HepG2 (cell line): ENCODE results near the gene UBE2QL1. TPM values are rescaled to one million over a fixed set of nuclear protein-coding genes. Genes with fewer than 3 reads are reported as not detected.

ENCODE experiments used
- ATAC-seq: fragments of 200-7000 bp; cut with Tn5 transposase; 3 replicates; pipeline ENCODE4 v1.9.1; 2020; ENCODE audit warnings: mild to moderate bottlenecking, moderate library complexity
- BruUV-seq: library from RNA; stranded (reverse); fragments of 400-500 nt; replicated peaks from 2 replicates; lab custom pipeline; 2021; lab: Mats Ljungman, UMichigan
- CTCF ChIA-PET: fragments of 300-600 bp; formaldehyde crosslinking; extraction: SDS; loops from one replicate; lab custom pipeline; 2021; ENCODE audit warnings: low total read pairs, inconsistent platforms, low intra/inter-chr PET ratio; lab: Yijun Ruan, JAX
- POLR2A ChIA-PET: fragments of 350-600 bp; sonication (Branson Sonifier 250); formaldehyde crosslinking; loops from one replicate; lab custom pipeline; 2020; ENCODE audit warnings: antibody characterized with exemption, inconsistent platforms; lab: Yijun Ruan, JAX
- DNase-seq: peaks from one replicate; pipeline ENCODE4 v3.0.0-alpha.2; 2015; ENCODE audit warnings: low spot score
- FAIRE-seq: peaks from 3 replicates; lab custom pipeline; 2011; peaks lifted over from hg19 to GRCh38; lab: Jason Lieb, UNC
- H2AFZ ChIP-seq: one replicate; pipeline ENCODE4 v1.6.1; 2011; ENCODE audit warnings: low read length, inconsistent platforms
- H3K27ac ChIP-seq: fragments of 300-600 bp; 3 replicates; pipeline ENCODE4 v1.8.0; 2011; ENCODE audit warnings: mixed run types, mild to moderate bottlenecking, mixed read lengths, low read length, inconsistent platforms; ENCODE audit not compliant: insufficient read depth; ENCODE audit errors: extremely low read length
- H3K27me3 ChIP-seq, 2 experiments: fragments of 200-600 bp in 1 of 2; 2 replicates in 1 of 2; 3 replicates in 1 of 2; pipeline versions ENCODE4 v1.6.0 to v1.8.0; 2011; ENCODE audit warnings: low read length in 2 of 2, mild to moderate bottlenecking in 2 of 2, moderate library complexity in 2 of 2, inconsistent platforms in 1 of 2; ENCODE audit not compliant: insufficient read depth in 2 of 2, control insufficient read depth in 1 of 2
- H3K36me3 ChIP-seq, 2 experiments: fragments of 200-600 bp in 1 of 2; replicated peaks in 1 of 2; 2 replicates in 1 of 2; 3 replicates in 1 of 2; pipeline versions ENCODE4 v1.5.1 to v1.8.0; 2011; ENCODE audit warnings: low read length in 2 of 2, inconsistent platforms in 1 of 2; ENCODE audit not compliant: insufficient read depth in 2 of 2, control insufficient read depth in 1 of 2
- H3K4me1 ChIP-seq: 2 replicates; pipeline ENCODE4 v1.5.1; 2012; ENCODE audit warnings: low read length, inconsistent platforms; ENCODE audit not compliant: insufficient read depth
- H3K4me2 ChIP-seq: 2 replicates; pipeline ENCODE4 v1.6.0; 2011; ENCODE audit warnings: low read depth, low read length, inconsistent platforms
- H3K4me3 ChIP-seq, 3 experiments: fragments of 200-600 bp in 1 of 3; sonication (generic), shearing (Covaris generic) in 1 of 3; replicated peaks in 1 of 3; 2 replicates each; pipeline ENCODE4 v1.5.1; 2011 to 2016; ENCODE audit warnings: low read length in 3 of 3, inconsistent platforms in 2 of 3, low read depth in 2 of 3, mild to moderate bottlenecking in 2 of 3, control low read depth in 1 of 3, mixed read lengths in 1 of 3; ENCODE audit not compliant: insufficient read depth in 1 of 3
- H3K79me2 ChIP-seq: one replicate; pipeline ENCODE4 v1.6.1; 2011; ENCODE audit warnings: low read length, inconsistent platforms; ENCODE audit not compliant: insufficient read depth
- H3K9ac ChIP-seq: 2 replicates; pipeline ENCODE4 v1.6.0; 2011; ENCODE audit warnings: mild to moderate bottlenecking, low read depth, low read length, inconsistent platforms; ENCODE audit not compliant: insufficient read depth
- H3K9me3 ChIP-seq: 2 replicates; pipeline ENCODE4 v1.5.1; 2012; ENCODE audit warnings: mild to moderate bottlenecking, low read length
- H4K20me1 ChIP-seq: 2 replicates; pipeline ENCODE4 v1.6.0; 2011; ENCODE audit warnings: inconsistent platforms, mild to moderate bottlenecking, low read length, moderate library complexity; ENCODE audit not compliant: insufficient read depth
- TCF7L2 ChIP-seq: IDR thresholded peaks from 2 replicates; pipeline ENCODE4 v1.6.1; 2011; ENCODE audit warnings: mild to moderate bottlenecking, low read depth, low read length, moderate library complexity
- ZNF30 ChIP-seq: sonication (generic); formaldehyde crosslinking; IDR thresholded peaks from 2 replicates; pipeline ENCODE4 v1.5.0; 2020; ENCODE audit warnings: mild to moderate bottlenecking, missing genetic modification reagents
- ZNF331 ChIP-seq: sonication (generic); formaldehyde crosslinking; IDR thresholded peaks from 2 replicates; pipeline ENCODE4 v1.4.0; 2020; ENCODE audit warnings: missing genetic modification reagents
- ZNF772 ChIP-seq: sonication (generic); formaldehyde crosslinking; IDR thresholded peaks from 2 replicates; pipeline ENCODE4 v1.5.0; 2020; ENCODE audit warnings: mild to moderate bottlenecking, missing genetic modification reagents
- WGBS: methylation state at CpG from one replicate; pipeline ENCODE4 v1.1.6; 2017; ENCODE audit warnings: low lambda C conversion rate; 5-methylcytosine and 5-hydroxymethylcytosine counted together
- in situ Hi-C: cut with HindIII; loops from 2 replicates; pipeline ENCODE4 v1.10.0; 2017; ENCODE audit warnings: low pct_unique_long_range_greater_than_20kb; ENCODE audit not compliant: extremely low pct_ligation_motif_present
- intact Hi-C: fragments of 100-400 bp; cut with micrococcal nuclease; formaldehyde crosslinking; loops from one replicate; pipeline ENCODE4 v1.10.0; 2022; ENCODE audit not compliant: unreplicated experiment
- polyA plus RNA-seq, 8 experiments: library from polyadenylated mRNA; depleted of rRNA in 3 of 8; stranded (reverse) in 7 of 8; unstranded in 1 of 8; fragments of >200 nt; fragmentation: Illumina TruSeq in 4 of 8; extraction: Trizol in 4 of 8; gene quantifications; 2 replicates each; pipeline versions ENCODE4 v1.2.1 to v1.2.3, GENCODE V29; 2011 to 2016; ENCODE audit warnings: low read depth in 4 of 8, missing spikeins in 1 of 8, mixed read lengths in 1 of 8; ENCODE audit not compliant: insufficient read depth in 1 of 8
- total RNA-seq, 5 experiments: library from RNA; depleted of rRNA; stranded (reverse); fragments of >200 nt; fragmentation: Illumina TruSeq; extraction: Trizol; gene quantifications; 2 replicates each; pipeline ENCODE4 v1.2.3, GENCODE V29; 2016; ENCODE audit warnings: low read depth in 1 of 5
- TF ChIP-seq, protein P1 (sequence below): sonication (generic); formaldehyde crosslinking; IDR thresholded peaks from 2 replicates; pipeline ENCODE4 v1.8.0; 2022; ENCODE audit warnings: missing genetic modification reagents, mild to moderate bottlenecking, borderline replicate concordance

UBE2QL1 gene
- total and polyA plus RNA-seq, 2 of the 13 experiments (the other 11 are each of a cell fraction or from before 2014, with no cell fraction given), result not detected

DNA sequence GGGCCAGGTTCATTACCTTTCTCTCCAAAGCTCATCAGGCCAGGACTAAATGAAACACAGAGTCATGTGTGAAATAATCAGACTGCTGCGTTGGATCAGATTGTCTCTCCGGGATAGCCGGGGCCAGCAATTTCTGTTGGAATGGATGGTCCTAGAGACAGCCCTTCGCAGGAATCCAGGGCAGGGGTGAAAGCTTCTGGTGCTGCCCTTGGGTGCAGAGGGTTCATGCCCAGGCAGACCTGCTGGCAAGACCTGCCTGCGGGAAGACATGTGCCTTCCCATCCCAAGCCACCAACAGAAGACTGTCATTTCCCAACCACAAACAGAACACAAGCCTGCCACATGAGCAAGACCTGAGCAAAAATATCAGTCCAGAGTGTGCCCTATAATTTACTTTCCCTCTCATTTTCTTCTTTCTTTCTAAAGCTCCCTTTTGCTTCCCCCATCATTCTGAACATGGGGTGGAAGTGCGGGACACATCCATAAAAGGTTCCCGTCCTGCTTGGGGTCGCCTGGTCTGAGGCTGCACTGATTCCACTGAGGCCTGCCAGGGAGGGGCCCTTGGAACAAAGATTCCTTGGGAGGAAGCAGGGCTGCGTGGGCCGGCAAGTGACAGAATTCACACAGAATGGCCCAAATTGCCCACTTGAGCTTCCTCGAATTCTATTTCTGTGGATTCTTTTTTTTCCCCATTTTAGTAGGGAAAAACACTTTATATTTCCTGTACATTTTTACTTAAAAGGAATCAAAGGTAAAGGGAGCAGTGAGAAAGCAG is 57.3 kb downstream of the UBE2QL1 start:
- ATAC-seq, result no peak
- FAIRE-seq, result no peak
- H2AFZ ChIP-seq, result no peak overlapping the region
- DNase-seq, result no peak
- H3K27ac ChIP-seq, result no peak overlapping the region
- H3K4me2 ChIP-seq, result no peak overlapping the region
- no TSS peak for BruUV-seq
- H3K27me3 ChIP-seq, result no peaks in the 10 kb centered on the region; a peak in 2 of 5 replicates
- H3K36me3 ChIP-seq, result no peaks in the 10 kb centered on the region
- TF ChIP-seq, protein P1, sequence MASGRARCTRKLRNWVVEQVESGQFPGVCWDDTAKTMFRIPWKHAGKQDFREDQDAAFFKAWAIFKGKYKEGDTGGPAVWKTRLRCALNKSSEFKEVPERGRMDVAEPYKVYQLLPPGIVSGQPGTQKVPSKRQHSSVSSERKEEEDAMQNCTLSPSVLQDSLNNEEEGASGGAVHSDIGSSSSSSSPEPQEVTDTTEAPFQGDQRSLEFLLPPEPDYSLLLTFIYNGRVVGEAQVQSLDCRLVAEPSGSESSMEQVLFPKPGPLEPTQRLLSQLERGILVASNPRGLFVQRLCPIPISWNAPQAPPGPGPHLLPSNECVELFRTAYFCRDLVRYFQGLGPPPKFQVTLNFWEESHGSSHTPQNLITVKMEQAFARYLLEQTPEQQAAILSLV (CRISPR knock-in tag), result no peak
- no peak for TF ChIP-seq ZNF331 (CRISPR knock-in tag)
- TF ChIP-seq TCF7L2, result no peak
- no peak for TF ChIP-seq ZNF772 (CRISPR knock-in tag)
- no peak overlapping the region for H3K4me3 ChIP-seq
- POLR2A ChIA-PET, result no interaction called here
- no peaks in the 10 kb centered on the region for H3K79me2 ChIP-seq
- WGBS, result 53% methylated on average over 6 of the region's 11 CpGs
- CTCF ChIA-PET, result no interaction called here
- intact Hi-C loops, result no loop called here
- no peaks in the 10 kb centered on the region for H3K4me1 ChIP-seq
- H3K9ac ChIP-seq, result no peak overlapping the region
- in situ Hi-C loops, result no loop called here
- H4K20me1 ChIP-seq, result no peaks in the 10 kb centered on the region
- no peaks in the 10 kb centered on the region for H3K9me3 ChIP-seq

DNA sequence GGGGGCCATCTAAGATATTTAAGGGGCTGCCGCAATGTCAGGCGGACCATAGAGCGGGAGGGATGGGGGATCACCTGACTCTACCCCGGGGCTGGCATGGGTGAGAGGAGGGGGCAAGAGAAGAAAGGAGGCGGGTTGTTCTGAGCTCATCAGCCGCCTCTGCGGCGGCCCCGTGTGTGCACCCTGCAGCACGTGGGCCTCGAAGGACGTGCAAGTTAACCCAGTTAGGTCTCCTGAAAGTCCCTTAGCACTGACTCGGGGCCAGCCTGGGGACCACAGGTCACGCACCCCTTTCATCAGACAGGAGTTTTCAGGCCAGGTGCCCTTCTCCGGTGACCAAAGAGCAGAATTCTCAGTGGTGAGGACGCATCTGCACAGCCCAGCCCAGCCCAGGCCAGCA is 58.0 kb downstream of the UBE2QL1 start:
- WGBS, result 47% methylated on average over 8 of the region's 16 CpGs
- POLR2A ChIA-PET, result no interaction called here
- H3K4me2 ChIP-seq, result no peak overlapping the region
- H2AFZ ChIP-seq, result no peak overlapping the region
- H3K79me2 ChIP-seq, result no peaks in the 10 kb centered on the region
- no peaks in the 10 kb centered on the region for H4K20me1 ChIP-seq
- no peak overlapping the region for H3K27ac ChIP-seq
- DNase-seq (no peak), FAIRE-seq (no peak), ATAC-seq (no peak)
- in situ Hi-C loops (no loop called here), intact Hi-C loops (no loop called here)
- no peaks in the 10 kb centered on the region; a peak in 2 of 5 replicates for H3K27me3 ChIP-seq
- TF ChIP-seq ZNF30 (CRISPR knock-in tag), result no peak
- H3K4me1 ChIP-seq, result no peaks in the 10 kb centered on the region
- CTCF ChIA-PET, result no interaction called here
- no TSS peak for BruUV-seq
- no peaks in the 10 kb centered on the region for H3K36me3 ChIP-seq
- H3K9ac ChIP-seq, result no peak overlapping the region
- H3K4me3 ChIP-seq, result no peak overlapping the region
- H3K9me3 ChIP-seq, result no peaks in the 10 kb centered on the region
